HCT116 (cell line): ENCODE results near the gene ZNF605. TPM values are rescaled to one million over a fixed set of nuclear protein-coding genes. Genes with fewer than 3 reads are reported as not detected.
"Not testable (repeated sequence)": the region's sequence is repeated elsewhere in the genome, so short reads cannot be mapped to it uniquely, and the experiment has no call there.

ENCODE experiments used
- ATAC-seq: fragments of 200-7000 bp; cut with Tn5 transposase; 2 replicates; pipeline ENCODE4 v1.9.1; 2020; ENCODE audit warnings: mild to moderate bottlenecking, moderate library complexity
- BruUV-seq: library from RNA; stranded (reverse); fragments of 400-500 nt; replicated peaks from 2 replicates; lab custom pipeline; 2021; lab: Mats Ljungman, UMichigan
- CTCF ChIA-PET: fragments of 300-600 bp; sonication (Branson Sonifier 250); formaldehyde crosslinking; loops from one replicate; lab custom pipeline; 2021; ENCODE audit warnings: antibody characterized with exemption; lab: Charles Lee
- POLR2A ChIA-PET: fragments of 300-600, 350-600 bp; sonication (Branson Sonifier 250); formaldehyde crosslinking; loops from one replicate; lab custom pipeline; 2021; ENCODE audit warnings: antibody characterized with exemption; lab: Charles Lee
- RAD21 ChIA-PET, 2 experiments: fragments of 300-600 bp; sonication (Branson Sonifier 250); formaldehyde crosslinking; loops; one replicate each; lab custom pipeline; 2023; ENCODE audit warnings: low total read pairs in 2 of 2; ENCODE audit not compliant: uncharacterized antibody in 2 of 2, unreplicated experiment in 2 of 2, low non-redundant PET in 1 of 2; lab: Charles Lee
- DNase-seq: peaks from one replicate; pipeline ENCODE4 v3.0.0-alpha.2; 2010; ENCODE audit warnings: low read depth, low spot score
- H2AFZ ChIP-seq: fragments of 200-600 bp; shearing (Covaris generic), sonication (generic); 2 replicates; pipeline ENCODE4 v1.6.1; 2017; ENCODE audit warnings: low read depth, mixed run types, mixed read lengths, antibody characterized with exemption, low read length; ENCODE audit not compliant: poor library complexity, severe bottlenecking
- H3K27ac ChIP-seq: 2 replicates; pipeline ENCODE4 v1.5.1; 2012; ENCODE audit warnings: low read depth, low read length
- H3K27me3 ChIP-seq: fragments of 200-600 bp; sonication (generic); 2 replicates; pipeline ENCODE4 v1.6.1; 2016; ENCODE audit warnings: mixed run types, low read length, mixed read lengths; ENCODE audit not compliant: insufficient read depth
- H3K36me3 ChIP-seq, 2 experiments: fragments of 200-500 bp in 1 of 2; fragments of 200-600 bp in 1 of 2; sonication (Bioruptor generic) in 1 of 2; sonication (generic) in 1 of 2; 2 replicates each; pipeline versions ENCODE4 v1.5.1 to v1.6.1; 2014 to 2016; ENCODE audit warnings: low read length in 2 of 2, inconsistent platforms in 1 of 2, mixed read lengths in 1 of 2, mixed run types in 1 of 2; ENCODE audit not compliant: insufficient read depth in 2 of 2, control insufficient read depth in 1 of 2
- H3K4me1 ChIP-seq, 2 experiments: fragments of 200-600 bp in 1 of 2; sonication (generic) in 1 of 2; 2 replicates each; pipeline versions ENCODE4 v1.5.1 to v1.6.1; 2012 to 2017; ENCODE audit warnings: low read length in 2 of 2, inconsistent platforms in 1 of 2, mild to moderate bottlenecking in 1 of 2, mixed read lengths in 1 of 2, mixed run types in 1 of 2, moderate library complexity in 1 of 2; ENCODE audit not compliant: insufficient read depth in 2 of 2, control insufficient read depth in 1 of 2
- H3K4me2 ChIP-seq: fragments of 200-600 bp; sonication (generic); 2 replicates; pipeline ENCODE4 v1.6.1; 2017; ENCODE audit warnings: mixed run types, low read length, mixed read lengths
- H3K4me3 ChIP-seq, 2 experiments: fragments of 200-600 bp in 1 of 2; sonication (generic) in 1 of 2; replicated peaks in 1 of 2; 2 replicates each; pipeline ENCODE4 v1.5.1; 2011 to 2016; ENCODE audit warnings: low read length in 2 of 2, control low read depth in 1 of 2, low read depth in 1 of 2, mild to moderate bottlenecking in 1 of 2, mixed read lengths in 1 of 2, mixed run types in 1 of 2
- H3K79me2 ChIP-seq: fragments of 200-600 bp; sonication (generic); 2 replicates; pipeline ENCODE4 v1.6.1; 2017; ENCODE audit warnings: mild to moderate bottlenecking, mixed run types, low read length, moderate library complexity, mixed read lengths; ENCODE audit not compliant: insufficient read depth
- H3K9ac ChIP-seq: fragments of 200-600 bp; sonication (generic); 2 replicates; pipeline ENCODE4 v1.6.1; 2016; ENCODE audit warnings: low read length, mixed read lengths
- H3K9me2 ChIP-seq: fragments of 200-600 bp; sonication (generic), shearing (Covaris generic); 2 replicates; pipeline ENCODE4 v1.6.1; 2017; ENCODE audit warnings: mixed run types, mild to moderate bottlenecking, moderate library complexity; ENCODE audit not compliant: insufficient read depth
- H3K9me3 ChIP-seq, 2 experiments: fragments of 200-500 bp in 1 of 2; fragments of 200-600 bp in 1 of 2; sonication (Bioruptor generic) in 1 of 2; sonication (generic) in 1 of 2; 2 replicates each; pipeline ENCODE4 v1.6.1; 2014 to 2017; ENCODE audit warnings: low read length in 2 of 2, mixed read lengths in 2 of 2, inconsistent platforms in 1 of 2, low read depth in 1 of 2, mild to moderate bottlenecking in 1 of 2, mixed run types in 1 of 2, moderate library complexity in 1 of 2; ENCODE audit not compliant: control insufficient read depth in 1 of 2, insufficient read depth in 1 of 2
- H4K20me1 ChIP-seq: fragments of 200-600 bp; sonication (generic), shearing (Covaris generic); 2 replicates; pipeline ENCODE4 v1.6.1; 2017; ENCODE audit warnings: mixed run types, mild to moderate bottlenecking, moderate library complexity; ENCODE audit not compliant: insufficient read depth
- CBX3 ChIP-seq: IDR thresholded peaks from 2 replicates; pipeline ENCODE4 v1.6.1; 2012; ENCODE audit warnings: low read depth
- EGR1 ChIP-seq: IDR thresholded peaks from 2 replicates; pipeline ENCODE4 v1.6.1; 2012; ENCODE audit warnings: low read depth
- ELF1 ChIP-seq: IDR thresholded peaks from 2 replicates; pipeline ENCODE4 v1.6.1; 2012; ENCODE audit warnings: low read depth, borderline replicate concordance
- EZH2 ChIP-seq: fragments of 200-600 bp; sonication (generic); IDR thresholded peaks from 2 replicates; pipeline ENCODE4 v1.6.1; 2017; ENCODE audit warnings: antibody characterized with exemption, mixed run types
- EZH2phosphoT487 ChIP-seq: fragments of 200-600 bp; IDR thresholded peaks from 2 replicates; pipeline ENCODE4 v1.6.1; 2018; ENCODE audit warnings: antibody characterized with exemption, borderline replicate concordance
- FOSL1 ChIP-seq: IDR thresholded peaks from 2 replicates; pipeline ENCODE4 v1.6.1; 2012; ENCODE audit warnings: low read depth
- JUND ChIP-seq: IDR thresholded peaks from 2 replicates; pipeline ENCODE4 v1.6.1; 2012
- POLR2A ChIP-seq: IDR thresholded peaks from 2 replicates; pipeline ENCODE4 v1.7.0; 2011; ENCODE audit warnings: borderline replicate concordance; ENCODE audit not compliant: insufficient read depth, insufficient read length; ENCODE audit errors: extremely low read depth
- POLR2AphosphoS5 ChIP-seq: IDR thresholded peaks from 2 replicates; pipeline ENCODE4 v1.6.1; 2011; ENCODE audit warnings: mild to moderate bottlenecking, low read depth, low read length, moderate library complexity
- RAD21 ChIP-seq: IDR thresholded peaks from 2 replicates; pipeline ENCODE4 v1.6.1; 2012; ENCODE audit warnings: low read depth, mild to moderate bottlenecking
- SP1 ChIP-seq: IDR thresholded peaks from 2 replicates; pipeline ENCODE4 v1.6.1; 2012; ENCODE audit warnings: low read depth
- YY1 ChIP-seq: IDR thresholded peaks from 2 replicates; pipeline ENCODE4 v1.6.1; 2011; ENCODE audit warnings: low read length, low read depth, moderate library complexity, mild to moderate bottlenecking; ENCODE audit not compliant: insufficient replicate concordance; ENCODE audit errors: extremely low read depth
- ZFX ChIP-seq: fragments of 450-650 bp; IDR thresholded peaks from 2 replicates; pipeline ENCODE4 v1.6.1; 2017
- ZNF274 ChIP-seq: fragments of 200-500 bp; sonication (Bioruptor generic); IDR thresholded peaks from 2 replicates; pipeline ENCODE4 v1.6.1; 2014; ENCODE audit warnings: mild to moderate bottlenecking, low read depth, low read length, inconsistent platforms
- intact Hi-C: fragments of 100-400 bp; cut with micrococcal nuclease; formaldehyde crosslinking; loops from 2 replicates; pipeline ENCODE4 v1.10.0; 2022
- total RNA-seq: library from RNA; stranded (reverse); gene quantifications from one replicate; pipeline ENCODE4 v1.2.1, GENCODE V29; 2021; ENCODE audit not compliant: unreplicated experiment
- TF ChIP-seq, protein P1 (sequence below): IDR thresholded peaks from 2 replicates; pipeline ENCODE4 v1.6.1; 2012
- TF ChIP-seq, protein P2 (sequence below): IDR thresholded peaks from 2 replicates; pipeline ENCODE4 v1.6.1; 2011; ENCODE audit warnings: mild to moderate bottlenecking, low read length, moderate library complexity; ENCODE audit not compliant: insufficient replicate concordance; ENCODE audit errors: extremely low read depth

The ZNF605 gene
- total RNA-seq, 1 experiment from 2014 or later: 0.02 TPM

DNA sequence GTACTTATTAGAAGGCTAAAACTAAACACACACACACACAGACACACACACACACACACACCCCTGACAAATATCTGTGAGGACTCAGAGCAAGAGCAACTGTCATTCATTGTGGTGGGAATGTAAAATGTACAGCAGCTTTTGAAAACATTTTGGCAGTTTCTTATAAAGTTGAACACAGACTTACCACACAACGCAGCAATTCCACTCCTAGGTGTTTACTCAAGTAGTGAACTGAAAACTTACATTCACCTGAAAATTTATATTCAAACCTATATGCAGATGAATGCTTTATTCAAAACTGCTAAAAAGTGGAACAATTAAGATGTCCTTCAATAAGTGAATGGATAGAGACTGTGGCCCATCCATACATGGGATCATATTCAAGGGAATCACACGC lies 18.6 kb downstream of the ZNF605 start (continued):
- TF ChIP-seq, protein P1, sequence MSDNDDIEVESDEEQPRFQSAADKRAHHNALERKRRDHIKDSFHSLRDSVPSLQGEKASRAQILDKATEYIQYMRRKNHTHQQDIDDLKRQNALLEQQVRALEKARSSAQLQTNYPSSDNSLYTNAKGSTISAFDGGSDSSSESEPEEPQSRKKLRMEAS: no peak
- TF ChIP-seq, all 23 proteins: peak for 0

DNA sequence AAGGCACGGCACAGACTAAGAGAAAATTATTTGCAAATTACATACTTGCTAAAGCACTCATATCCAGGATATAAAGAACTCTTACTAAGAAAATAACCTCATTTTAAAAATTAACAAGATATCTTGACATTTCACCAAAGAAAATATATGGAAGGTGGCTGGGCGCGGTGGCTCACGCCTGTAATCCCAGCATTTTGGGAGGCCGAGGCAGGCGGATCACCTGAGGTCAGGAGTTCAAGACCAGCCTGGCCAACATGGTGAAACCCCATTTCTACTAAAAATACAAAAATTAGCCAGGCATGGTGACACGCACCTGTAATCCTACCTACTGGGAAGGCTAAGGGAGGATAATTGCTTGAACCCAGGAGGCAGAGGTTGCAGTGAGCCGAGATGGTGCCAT lies 19.2 kb downstream of the ZNF605 start:
- RAD21 ChIA-PET, H3K4me3 ChIP-seq, POLR2A ChIA-PET, H4K20me1 ChIP-seq, DNase-seq, H3K4me2 ChIP-seq, H3K79me2 ChIP-seq, H3K4me1 ChIP-seq, ATAC-seq, H3K9me2 ChIP-seq, H3K27ac ChIP-seq, H2AFZ ChIP-seq, H3K9ac ChIP-seq, H3K36me3 ChIP-seq, H3K27me3 ChIP-seq, CTCF ChIA-PET, intact Hi-C loops, BruUV-seq: not testable (repeated sequence)
- H3K9me3 ChIP-seq: peaks cover 5 to 17% of the 10 kb centered on the region in 2 experiments; a peak in 2 of 4 replicates

DNA sequence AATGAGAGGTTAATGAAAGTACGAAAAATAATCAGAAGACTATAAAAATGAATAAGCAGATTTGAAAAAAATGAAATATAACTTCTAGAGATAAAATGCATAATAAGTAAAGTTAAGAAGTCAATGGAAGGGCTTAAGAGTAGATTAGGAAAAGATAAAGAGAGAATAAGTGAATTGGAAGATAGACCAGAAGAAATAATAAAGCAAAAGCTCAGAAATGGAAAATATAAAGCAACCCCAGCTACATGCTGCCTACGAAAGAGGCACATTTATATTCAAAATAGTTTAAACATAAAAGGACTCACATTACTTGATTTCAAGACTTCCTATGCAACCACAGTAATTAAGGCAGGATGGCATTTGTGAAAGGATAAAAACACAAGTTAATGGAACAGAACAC lies 19.9 kb downstream of the ZNF605 start:
- intact Hi-C loops: no loop called here
- no peak for ATAC-seq
- no peaks in the 10 kb centered on the region for H3K9me2 ChIP-seq

More for the DNA sequence above, 19.9 kb downstream of the ZNF605 start:
- no peak for TF ChIP-seq POLR2A
- TF ChIP-seq RAD21: no peak
- TF ChIP-seq EZH2phosphoT487: no peak
- no peak for TF ChIP-seq FOSL1
- no peak for TF ChIP-seq JUND
- no peak for TF ChIP-seq ZFX
- TF ChIP-seq SP1: no peak
- TF ChIP-seq ZNF274: no peak
- no peak for TF ChIP-seq EGR1
- no peak for TF ChIP-seq YY1
- no peak for TF ChIP-seq EZH2
- TF ChIP-seq POLR2AphosphoS5: no peak
- TF ChIP-seq, protein P2, sequence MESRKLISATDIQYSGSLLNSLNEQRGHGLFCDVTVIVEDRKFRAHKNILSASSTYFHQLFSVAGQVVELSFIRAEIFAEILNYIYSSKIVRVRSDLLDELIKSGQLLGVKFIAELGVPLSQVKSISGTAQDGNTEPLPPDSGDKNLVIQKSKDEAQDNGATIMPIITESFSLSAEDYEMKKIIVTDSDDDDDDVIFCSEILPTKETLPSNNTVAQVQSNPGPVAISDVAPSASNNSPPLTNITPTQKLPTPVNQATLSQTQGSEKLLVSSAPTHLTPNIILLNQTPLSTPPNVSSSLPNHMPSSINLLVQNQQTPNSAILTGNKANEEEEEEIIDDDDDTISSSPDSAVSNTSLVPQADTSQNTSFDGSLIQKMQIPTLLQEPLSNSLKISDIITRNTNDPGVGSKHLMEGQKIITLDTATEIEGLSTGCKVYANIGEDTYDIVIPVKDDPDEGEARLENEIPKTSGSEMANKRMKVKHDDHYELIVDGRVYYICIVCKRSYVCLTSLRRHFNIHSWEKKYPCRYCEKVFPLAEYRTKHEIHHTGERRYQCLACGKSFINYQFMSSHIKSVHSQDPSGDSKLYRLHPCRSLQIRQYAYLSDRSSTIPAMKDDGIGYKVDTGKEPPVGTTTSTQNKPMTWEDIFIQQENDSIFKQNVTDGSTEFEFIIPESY: no peak
- TF ChIP-seq CBX3: no peak
- TF ChIP-seq ELF1: no peak
- TF ChIP-seq, protein P1: no peak
- ChIA-PET CTCF (no interaction called here), POLR2A (no interaction called here), RAD21 (no interaction called here)
- no peak overlapping the region for H3K27ac ChIP-seq
- no peak overlapping the region for H3K4me3 ChIP-seq
- H3K9me3 ChIP-seq: peaks cover 5 to 14% of the 10 kb centered on the region in 2 experiments; a peak in 2 of 4 replicates
- no peak overlapping the region for H3K9ac ChIP-seq
- no peaks in the 10 kb centered on the region for H4K20me1 ChIP-seq
- BruUV-seq: no TSS peak
- H3K27me3 ChIP-seq: no peaks in the 10 kb centered on the region
- H3K79me2 ChIP-seq: no peaks in the 10 kb centered on the region
- no peak for DNase-seq
- no peaks in the 10 kb centered on the region for H3K36me3 ChIP-seq
- H3K4me2 ChIP-seq: no peak overlapping the region
- H2AFZ ChIP-seq: no peak overlapping the region
- no peaks in the 10 kb centered on the region for H3K4me1 ChIP-seq
